Measurements from ENCODE around the gene TNFRSF21.

DNA sequence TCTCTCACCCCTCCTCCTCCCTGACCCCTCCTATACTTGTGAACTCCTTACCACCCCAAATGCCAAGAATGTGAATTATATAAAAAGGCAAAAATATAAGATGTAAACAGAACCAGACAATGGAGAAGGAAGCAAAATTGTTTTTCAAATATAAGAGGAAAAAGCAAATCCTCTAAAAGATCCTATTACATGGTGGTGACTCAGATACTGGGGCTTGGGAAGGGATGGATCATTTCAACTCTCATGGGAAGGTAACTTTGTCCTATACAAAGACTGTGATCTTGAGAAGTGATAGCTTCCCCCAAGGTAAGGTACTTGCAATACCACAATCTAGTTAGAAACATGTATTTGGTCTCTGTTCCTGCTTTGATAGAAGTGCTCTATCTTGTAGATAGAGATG, 24.6 kb upstream of the TNFRSF21 start:
- TF ChIP-seq CTCF (conservative IDR thresholded peaks at IDR 0.05; ENCODE audit: low read length) (no peak), EZH2phosphoT487 (IDR thresholded peaks at IDR 0.05; ENCODE audit: borderline replicate concordance, low read depth, low read length) (no peak)
